ENCODE data around the gene RHBDD1. TPM values are rescaled to one million over a fixed set of nuclear protein-coding genes. Genes with fewer than 3 reads are reported as not detected.

RHBDD1 gene
- total and polyA plus RNA-seq, 7 donors = 1.8 to 28.0 (median 17.5) TPM

DNA sequence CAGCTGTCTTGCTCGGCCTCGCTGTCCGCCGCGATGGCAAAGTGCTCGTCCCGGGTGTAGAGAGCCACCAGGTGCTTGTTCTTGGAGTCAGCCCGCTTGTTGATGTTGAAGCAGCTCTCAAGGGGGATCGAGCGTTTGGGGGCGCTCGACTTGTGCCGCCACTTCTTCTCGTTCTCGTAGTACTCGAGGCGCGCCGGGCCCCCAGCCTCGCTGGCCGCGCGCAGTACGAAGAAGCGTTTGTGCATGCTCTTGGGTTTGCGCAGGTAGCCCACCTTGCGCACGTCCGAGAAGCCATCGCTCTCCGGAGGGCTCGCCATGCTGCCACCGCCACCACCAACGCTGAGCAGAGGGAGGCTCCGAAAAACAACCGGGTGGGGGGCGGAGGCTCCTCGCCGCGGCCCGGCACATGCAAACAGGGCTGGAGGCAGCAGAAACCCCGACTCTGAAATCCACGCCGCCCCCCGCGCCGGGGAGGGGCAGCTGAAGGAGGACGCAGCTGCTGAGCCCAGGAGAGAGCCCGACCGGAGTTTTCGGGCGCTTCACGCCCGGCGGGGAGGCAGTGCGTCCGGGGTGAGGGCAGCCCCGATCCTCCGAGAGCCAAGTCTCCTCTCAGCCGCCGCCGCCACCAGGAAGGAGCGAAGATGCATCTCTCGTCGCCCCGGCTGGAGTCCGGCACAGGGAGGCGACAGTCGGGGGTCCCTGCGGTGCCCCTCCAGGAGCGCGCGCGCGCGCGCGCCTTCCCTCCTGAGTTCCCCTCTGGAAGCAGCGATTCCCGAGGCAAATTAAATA is 37.2 kb upstream of the RHBDD1 start:
- no peaks in the 10 kb centered on the region for H3K27me3 ChIP-seq
- no peaks in the 10 kb centered on the region for H3K9me3 ChIP-seq
- TF ChIP-seq POLR2AphosphoS5 (IDR thresholded peaks at IDR 0.05) (peak in 1 of 4 donors; percentile 3), POLR2A (IDR thresholded peaks at IDR 0.05) (peak in 1 of 2 donors; percentile 6), EP300 (IDR thresholded peaks at IDR 0.05) (no peak)
- H3K4me1 ChIP-seq = peaks cover 0 to 61% (median 42%) of the 10 kb centered on the region in 4 donors
- H3K27ac ChIP-seq = peak overlapping the region; percentile 89 to 97 (median 96)
- no peaks in the 10 kb centered on the region for H3K36me3 ChIP-seq
- WGBS, 2 donors = 1 to 2% methylated on average over 80 of the region's 80 CpGs
- peak overlapping the region; percentile 61 to 91 (median 78) for H3K4me3 ChIP-seq
- no peak for DNase-seq
- intact Hi-C loops (cut with DNase I) = loop anchor here (2.0 to 10.0 kb wide), 5 partner anchors 168 to 614 kb away; no protein-coding TSS in a partner anchor

DNA sequence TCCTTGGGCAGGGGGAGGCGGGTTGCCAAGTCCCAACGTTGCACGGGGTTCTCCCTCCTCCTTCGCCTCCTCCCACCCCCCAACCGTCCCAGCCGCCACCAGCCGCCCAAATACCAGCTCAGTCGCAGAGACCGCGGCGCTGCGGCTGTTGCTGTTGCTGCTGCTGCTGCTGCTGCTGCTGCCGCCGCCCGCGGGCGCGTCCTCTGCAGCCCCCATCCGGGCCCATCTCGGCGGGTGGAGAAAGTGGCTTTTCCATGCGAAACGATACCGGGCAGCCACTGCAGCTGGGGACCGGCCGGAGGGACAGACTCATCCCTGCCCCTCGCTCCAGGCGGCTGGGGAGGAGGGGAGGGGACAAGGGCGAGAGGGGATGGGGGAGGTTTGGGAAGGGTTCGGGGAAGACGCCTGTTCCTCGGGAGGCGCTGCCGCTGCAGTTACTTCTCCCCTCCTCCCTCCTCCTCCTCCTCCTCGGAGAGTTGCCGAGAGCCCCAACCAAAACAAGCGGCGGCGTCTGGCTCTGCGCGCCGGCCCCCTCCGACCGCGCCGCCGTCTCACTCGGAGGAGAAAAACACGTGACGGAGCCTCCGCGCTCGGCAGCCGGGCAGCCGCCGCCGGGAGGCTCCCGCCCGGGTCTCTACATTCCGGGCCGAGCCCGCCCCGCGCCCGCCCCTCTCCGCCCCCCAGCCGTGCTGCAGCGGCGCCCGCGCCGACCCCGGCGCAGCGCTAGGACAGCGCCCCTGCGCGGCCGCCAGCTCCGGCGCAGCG is 36.5 kb upstream of the RHBDD1 start, which contains the start of gene IRS1:
Gene IRS1, minus strand, starts transcription at position 610 of the 765 bp plus-strand sequence. CDS start 1,082 bp downstream, outside the sequence.
- Histone ChIP-seq H3K4me3 (peak within 1 kb of the TSS; percentile 61 to 91 (median 78)), H3K4me1 (peaks cover 0 to 58% (median 40%) of the 10 kb centered on the region in 4 donors), H3K36me3 (no peaks in the 10 kb centered on the region), H3K27me3 (no peaks in the 10 kb centered on the region), H3K9me3 (no peaks in the 10 kb centered on the region), H3K27ac (peak within 1 kb of the TSS; percentile 89 to 97 (median 96))
- no peak for TF ChIP-seq EP300 (IDR thresholded peaks at IDR 0.05)
- TF ChIP-seq, protein P1, sequence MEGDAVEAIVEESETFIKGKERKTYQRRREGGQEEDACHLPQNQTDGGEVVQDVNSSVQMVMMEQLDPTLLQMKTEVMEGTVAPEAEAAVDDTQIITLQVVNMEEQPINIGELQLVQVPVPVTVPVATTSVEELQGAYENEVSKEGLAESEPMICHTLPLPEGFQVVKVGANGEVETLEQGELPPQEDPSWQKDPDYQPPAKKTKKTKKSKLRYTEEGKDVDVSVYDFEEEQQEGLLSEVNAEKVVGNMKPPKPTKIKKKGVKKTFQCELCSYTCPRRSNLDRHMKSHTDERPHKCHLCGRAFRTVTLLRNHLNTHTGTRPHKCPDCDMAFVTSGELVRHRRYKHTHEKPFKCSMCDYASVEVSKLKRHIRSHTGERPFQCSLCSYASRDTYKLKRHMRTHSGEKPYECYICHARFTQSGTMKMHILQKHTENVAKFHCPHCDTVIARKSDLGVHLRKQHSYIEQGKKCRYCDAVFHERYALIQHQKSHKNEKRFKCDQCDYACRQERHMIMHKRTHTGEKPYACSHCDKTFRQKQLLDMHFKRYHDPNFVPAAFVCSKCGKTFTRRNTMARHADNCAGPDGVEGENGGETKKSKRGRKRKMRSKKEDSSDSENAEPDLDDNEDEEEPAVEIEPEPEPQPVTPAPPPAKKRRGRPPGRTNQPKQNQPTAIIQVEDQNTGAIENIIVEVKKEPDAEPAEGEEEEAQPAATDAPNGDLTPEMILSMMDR (IDR thresholded peaks at IDR 0.05) = peak in 1 of 4 experiments; percentile 49
- TF ChIP-seq POLR2AphosphoS5 (IDR thresholded peaks at IDR 0.05) = peak; percentile 42 to 81 (median 74)
- peak in 1 of 2 donors; percentile 18 for TF ChIP-seq POLR2A (IDR thresholded peaks at IDR 0.05)
- intact Hi-C loops (cut with DNase I) = loop anchor here (2.0 to 10.0 kb wide), 5 partner anchors 169 to 615 kb away; no protein-coding TSS in a partner anchor
- DNase-seq = peak; percentile 91
- WGBS, 2 donors = 0% methylated on average over 82 of the region's 82 CpGs

DNA sequence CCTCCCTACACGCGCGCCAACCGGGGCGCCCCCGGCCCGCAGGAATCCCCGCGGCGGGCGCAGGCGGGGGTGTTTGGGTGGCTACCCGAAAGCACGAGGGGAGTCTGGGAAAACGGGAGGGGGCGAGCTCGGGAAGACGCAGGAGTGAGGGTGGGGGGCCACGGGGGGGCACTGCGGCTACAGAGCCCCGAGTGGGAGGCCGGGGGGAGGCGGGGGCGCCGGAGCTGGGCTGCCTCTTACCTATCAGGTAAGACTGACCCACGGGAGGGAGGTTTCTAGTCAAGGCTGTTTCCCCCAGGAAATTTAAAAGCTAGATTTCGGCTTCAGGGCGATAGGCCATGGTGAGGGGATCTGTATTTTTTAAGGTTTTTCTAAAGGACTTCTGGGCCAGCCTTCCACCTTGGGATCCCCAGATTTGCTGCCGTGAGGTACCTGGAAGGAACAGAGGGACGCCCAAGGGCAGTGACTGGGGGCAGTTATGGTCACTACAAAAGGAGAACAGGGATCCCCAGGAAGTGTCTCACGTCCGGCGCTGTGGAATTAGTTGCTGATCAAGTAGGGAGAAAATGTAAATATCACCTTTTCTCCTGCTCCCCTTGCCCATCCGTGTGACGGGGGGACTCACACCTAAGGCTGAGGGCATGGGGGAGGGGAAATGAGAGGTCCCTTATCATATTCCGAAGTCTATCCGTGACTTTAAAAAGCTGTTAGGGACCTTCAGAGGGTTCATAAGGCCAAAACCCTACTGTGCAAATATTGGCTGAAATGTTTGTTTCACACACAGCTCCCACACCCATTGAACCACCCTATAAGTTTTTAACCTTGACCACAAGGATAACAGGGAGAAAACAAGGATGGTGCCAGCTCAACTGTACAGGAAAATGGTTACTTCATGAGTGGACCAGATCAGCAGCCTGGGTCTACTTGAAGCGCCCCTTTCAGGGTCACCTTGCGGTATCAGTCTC is 35.6 kb upstream of the RHBDD1 start:
- WGBS, 2 donors = 3% methylated on average over 39 of the region's 39 CpGs
- peak; percentile 71 for DNase-seq
- no peaks in the 10 kb centered on the region for H3K36me3 ChIP-seq

More for the DNA sequence above, 35.6 kb upstream of the RHBDD1 start:
- Histone ChIP-seq H3K9me3 (no peaks in the 10 kb centered on the region), H3K4me3 (peak overlapping the region; percentile 61 to 91 (median 78)), H3K27ac (peak overlapping the region; percentile 89 to 97 (median 96)), H3K4me1 (peaks cover 0 to 51% (median 37%) of the 10 kb centered on the region in 4 donors), H3K27me3 (no peaks in the 10 kb centered on the region)
- intact Hi-C loops (cut with DNase I) = loop anchor here (2.0 to 10.0 kb wide), 9 partner anchors 37 to 1129 kb away; partner anchors contain the start of gene RHBDD1
- no peak for TF ChIP-seq EP300 (IDR thresholded peaks at IDR 0.05)
- no peak for TF ChIP-seq POLR2A (IDR thresholded peaks at IDR 0.05)
- TF ChIP-seq POLR2AphosphoS5 (IDR thresholded peaks at IDR 0.05) = no peak
- TF ChIP-seq, protein P1 (IDR thresholded peaks at IDR 0.05) = no peak
